ENCODE results near the gene EPAS1. TPM values are rescaled to one million over a fixed set of nuclear protein-coding genes. Genes with fewer than 3 reads are reported as not detected.

Gene EPAS1
- 87.7 to 124 TPM (median 120 TPM) in 5 replicates for total RNA-seq (2022; extraction: Qiagen RNA extraction; ENCODE audit: low read depth)

GRCh38 chr2:46296840-46297545 lies at the start of gene EPAS1:
EPAS1 (plus strand) TSS chr2:46297407; CDS start chr2:46297912, 505 bp downstream.

Other genes with a start within 250 kb of the EPAS1 start
- gene TMEM247, start 182.2 kb downstream of the EPAS1 start, total RNA-seq (2022; extraction: Qiagen RNA extraction; ENCODE audit: low read depth): not detected in 5 replicates
- 30.9 to 103 TPM (median 50.2 TPM) in 5 replicates for gene RHOQ, start 245.1 kb downstream of the EPAS1 start, total RNA-seq (2022; extraction: Qiagen RNA extraction; ENCODE audit: low read depth)
- 13.7 to 15.7 TPM (median 15.3 TPM) in 5 replicates for gene ATP6V1E2, start 245.2 kb downstream of the EPAS1 start, total RNA-seq (2022; extraction: Qiagen RNA extraction; ENCODE audit: low read depth)

Data from A549 treated with ZK216348 at 1 μM for 4 hours (cell line).